Measurements from ENCODE around the gene RNF181.
"Not testable (repeated sequence)": the region's sequence is repeated elsewhere in the genome, so short reads cannot be mapped to it uniquely, and the experiment has no call there.

The RNF181 gene

GRCh38 chr2:85600235-85600575, 4.7 kb downstream of the RNF181 start:
- DNase-seq (ENCODE audit: low spot score) = no peak
- no peak for TF ChIP-seq CTCF (IDR thresholded peaks at IDR 0.05; ENCODE audit: borderline replicate concordance, control extremely low read depth, extremely low read depth, insufficient read depth, missing control alignments)
- in situ Hi-C loops (cut with MboI; ENCODE audit: low sequenced_read_pairs, unreplicated experiment) = no loop called here

- no peak for DNase-seq (ENCODE audit: low spot score)
- TF ChIP-seq CTCF (IDR thresholded peaks at IDR 0.05; ENCODE audit: borderline replicate concordance, control extremely low read depth, extremely low read depth, insufficient read depth, missing control alignments) = no peak
- in situ Hi-C loops (cut with MboI; ENCODE audit: low sequenced_read_pairs, unreplicated experiment) = no loop called here
Observed at GRCh38 chr2:85600951-85601770, 5.6 kb downstream of the RNF181 start.

GRCh38 chr2:85601771-85602475, 6.4 kb downstream of the RNF181 start:
- in situ Hi-C loops (cut with MboI; ENCODE audit: low sequenced_read_pairs, unreplicated experiment) = no loop called here
- DNase-seq (ENCODE audit: low spot score) = peak; percentile 69
- no peak for TF ChIP-seq CTCF (IDR thresholded peaks at IDR 0.05; ENCODE audit: borderline replicate concordance, control extremely low read depth, extremely low read depth, insufficient read depth, missing control alignments)

- DNase-seq (ENCODE audit: low spot score) = peak; percentile 95
- in situ Hi-C loops (cut with MboI; ENCODE audit: low sequenced_read_pairs, unreplicated experiment) = no loop called here
- peak; percentile 41 for TF ChIP-seq CTCF (IDR thresholded peaks at IDR 0.05; ENCODE audit: borderline replicate concordance, control extremely low read depth, extremely low read depth, insufficient read depth, missing control alignments)
Observed at GRCh38 chr2:85602476-85603234, 7.1 kb downstream of the RNF181 start, which contains the start of gene TMEM150A. Gene TMEM150A, minus strand, starts transcription at chr2:85602698. Its CDS starts 750 bp downstream, at chr2:85601948.

GRCh38 chr2:85604133-85604444, 8.5 kb downstream of the RNF181 start:
- DNase-seq (ENCODE audit: low spot score); in situ Hi-C loops (cut with MboI; ENCODE audit: low sequenced_read_pairs, unreplicated experiment): not testable (repeated sequence)

GRCh38 chr2:85604568-85605339, 9.2 kb downstream of the RNF181 start:
- in situ Hi-C loops (cut with MboI; ENCODE audit: low sequenced_read_pairs, unreplicated experiment) = no loop called here
- DNase-seq (ENCODE audit: low spot score) = no peak
- no peak for TF ChIP-seq CTCF (IDR thresholded peaks at IDR 0.05; ENCODE audit: borderline replicate concordance, control extremely low read depth, extremely low read depth, insufficient read depth, missing control alignments)

All from GM13976 (cell line).